GM19452 (cell line): Measurements from ENCODE around the gene TMA7B.

Experiments used
- ATAC-seq: cut with Tn5 transposase; IDR thresholded peaks from one replicate; pipeline ENCODE4 v1.9.1; 2021; ENCODE audit not compliant: unreplicated experiment

Gene TMA7B

DNA sequence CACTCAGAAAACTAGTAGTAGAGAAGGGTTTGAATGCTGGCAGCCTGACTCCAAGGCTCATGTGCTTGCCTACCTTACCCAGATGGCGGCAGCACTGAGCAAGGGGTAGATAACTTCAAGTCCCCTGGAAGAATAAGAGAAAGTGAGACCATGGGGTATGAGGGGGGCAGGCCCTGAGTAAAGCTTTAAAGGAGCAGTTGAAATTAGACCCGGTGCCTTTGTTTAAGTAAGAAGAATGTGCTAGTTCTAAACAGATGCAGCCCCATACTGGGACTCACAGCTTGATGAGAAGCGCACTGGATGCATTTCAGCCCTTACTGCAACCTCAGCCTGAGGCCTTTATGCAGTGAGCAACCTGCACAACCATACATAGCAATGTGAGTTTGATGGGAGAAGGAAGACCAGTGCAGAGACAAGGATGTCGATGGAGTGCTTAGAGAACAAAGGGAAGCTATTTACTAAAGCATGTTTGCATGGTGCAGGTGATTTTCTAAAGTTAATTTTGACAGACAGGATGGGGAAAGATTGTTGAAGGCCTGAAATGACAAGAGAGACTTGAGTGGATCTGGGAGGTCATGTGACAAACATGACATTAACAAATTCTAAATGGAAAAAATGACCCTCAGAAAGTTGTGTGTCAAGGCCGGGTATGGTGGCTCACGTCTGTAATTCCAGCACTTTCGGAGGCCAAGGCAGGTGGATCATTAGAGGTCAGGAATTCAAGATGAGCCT is 27.1 kb upstream of the TMA7B start:
- ATAC-seq, result no peak

DNA sequence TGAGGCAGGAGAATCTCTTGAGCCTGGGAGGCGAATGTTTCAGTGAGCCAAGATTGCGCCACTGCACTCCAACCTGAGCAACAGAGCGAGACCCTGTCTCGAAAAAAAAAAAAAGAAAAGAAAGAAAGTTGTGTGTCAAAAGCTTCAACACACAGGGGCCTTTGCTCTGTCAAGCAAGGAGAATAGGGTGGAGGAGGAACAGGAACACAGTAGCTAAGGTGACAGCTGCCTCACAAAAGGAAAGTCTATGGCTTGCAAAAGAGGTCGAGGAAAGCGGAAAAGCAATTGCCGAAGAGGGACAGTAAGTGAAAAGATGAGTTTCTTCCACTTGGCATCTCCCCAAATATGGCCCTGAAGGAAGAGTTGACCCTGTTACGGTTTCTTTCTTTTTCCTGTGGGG is 26.5 kb upstream of the TMA7B start:
- no peak for ATAC-seq

DNA sequence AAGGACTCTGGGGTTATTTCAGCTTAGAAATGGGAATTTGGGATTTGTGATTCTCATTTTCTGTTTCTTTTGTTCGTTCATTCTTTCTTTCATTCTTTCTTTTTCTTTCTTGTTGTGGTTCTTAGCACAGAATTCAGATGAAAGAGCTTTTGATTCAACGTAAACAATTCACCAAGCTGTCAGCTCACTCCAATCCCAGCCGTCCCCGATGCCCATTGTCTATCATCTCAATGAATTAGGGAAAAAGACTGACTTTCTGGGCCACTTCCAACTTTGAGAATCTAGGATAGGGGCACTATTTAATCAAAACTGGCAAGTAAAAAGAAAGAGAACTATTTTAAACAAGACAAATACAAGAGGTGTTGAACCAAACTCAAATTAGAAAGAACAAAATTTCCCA is 25.1 kb upstream of the TMA7B start:
- ATAC-seq, result no peak

DNA sequence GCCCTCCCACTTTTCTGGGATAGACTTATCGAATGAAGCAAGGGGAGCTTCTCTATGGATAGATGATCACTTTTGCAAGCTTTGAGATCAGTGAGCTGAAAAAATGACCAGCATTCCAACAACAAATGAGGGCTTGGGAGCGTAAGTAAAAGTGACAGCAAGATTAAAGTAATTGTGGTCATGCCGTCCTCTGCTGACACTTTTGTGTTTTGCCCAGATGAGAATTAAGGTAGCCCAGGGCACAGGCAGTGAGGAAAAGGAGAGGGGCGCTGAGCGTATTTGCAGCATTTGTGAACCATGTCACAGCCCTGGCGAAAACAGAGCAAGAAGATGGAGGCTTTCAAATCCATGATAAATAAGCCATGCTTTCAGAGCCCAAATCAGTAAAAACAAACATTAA is 24.6 kb upstream of the TMA7B start:
- no peak for ATAC-seq

DNA sequence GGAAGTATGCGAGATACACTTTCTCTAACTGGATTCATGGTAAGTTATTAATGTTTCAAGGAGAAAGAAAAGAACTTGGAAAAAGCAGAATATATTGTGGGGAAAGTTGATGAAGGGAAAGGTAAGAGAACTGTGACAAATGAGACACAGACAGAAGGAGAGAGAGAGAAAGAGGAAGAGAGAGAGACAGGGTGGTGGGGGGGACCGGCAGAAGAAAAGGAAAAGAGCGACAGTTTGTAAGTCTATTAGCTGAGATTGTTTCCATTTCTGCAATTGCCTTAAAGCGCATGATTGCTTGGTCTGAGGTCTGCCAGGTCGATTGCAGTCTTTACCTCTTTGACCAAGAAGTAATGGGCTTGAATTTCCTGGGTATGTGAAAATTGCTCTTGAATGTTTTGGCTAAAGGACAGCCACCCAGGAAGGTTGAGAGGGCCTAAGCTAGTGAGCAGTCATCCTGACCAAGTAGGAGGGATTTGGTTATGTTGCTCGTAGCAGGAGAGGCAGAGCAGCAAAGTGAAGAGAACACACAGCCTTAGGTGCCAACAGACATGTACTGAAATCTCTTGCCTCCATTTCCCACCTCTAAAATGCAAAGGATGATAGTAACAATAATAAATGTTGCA is 23.6 kb upstream of the TMA7B start:
- no peak for ATAC-seq

DNA sequence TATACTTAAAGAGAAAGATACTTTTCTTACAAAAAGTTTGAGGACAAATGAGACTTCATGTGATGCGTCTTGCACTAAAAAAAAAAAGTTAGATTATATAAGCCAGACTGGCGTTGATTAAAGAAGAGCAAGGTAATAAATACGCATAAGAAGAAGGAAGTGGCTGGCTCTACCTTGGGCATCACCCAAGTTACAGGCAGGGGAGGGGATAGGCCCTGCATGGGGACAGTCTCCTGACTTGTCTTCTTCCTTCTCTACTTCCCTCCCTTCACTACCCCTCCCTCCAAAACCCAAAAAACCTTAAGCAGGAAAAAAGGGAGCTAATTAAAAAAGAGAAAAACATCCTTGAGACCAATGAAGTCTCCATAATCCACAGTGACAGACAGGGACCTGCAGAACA is 22.3 kb upstream of the TMA7B start:
- no peak for ATAC-seq

DNA sequence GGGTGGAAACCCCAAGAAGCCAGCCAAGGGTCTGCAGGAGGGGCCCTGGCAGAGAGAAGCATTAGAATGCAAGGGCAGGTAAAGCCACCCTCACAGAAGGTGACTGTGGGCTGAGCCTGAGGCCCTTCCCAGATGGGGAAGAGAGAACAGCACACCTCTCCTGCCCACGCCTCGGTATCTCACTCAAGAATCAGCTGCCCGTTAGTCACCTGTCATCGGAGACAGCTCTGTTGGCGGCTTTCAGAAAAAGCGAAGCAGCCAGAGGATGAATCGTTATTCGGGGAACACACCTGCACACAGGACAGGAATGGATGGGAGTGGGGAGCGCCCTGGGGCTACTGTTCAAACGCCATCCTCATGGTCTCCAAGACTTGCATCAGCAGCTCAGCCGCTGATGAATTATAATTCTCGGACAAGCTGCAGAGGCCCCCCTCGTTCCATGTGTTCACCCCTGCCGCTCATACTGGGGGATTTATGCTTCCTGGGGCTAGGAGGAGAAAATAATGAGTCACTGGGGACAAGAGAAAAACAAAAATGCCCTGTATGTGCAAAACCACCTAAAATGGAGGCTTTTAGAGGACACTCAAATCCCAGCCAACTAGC is 21.6 kb upstream of the TMA7B start:
- ATAC-seq, result no peak

DNA sequence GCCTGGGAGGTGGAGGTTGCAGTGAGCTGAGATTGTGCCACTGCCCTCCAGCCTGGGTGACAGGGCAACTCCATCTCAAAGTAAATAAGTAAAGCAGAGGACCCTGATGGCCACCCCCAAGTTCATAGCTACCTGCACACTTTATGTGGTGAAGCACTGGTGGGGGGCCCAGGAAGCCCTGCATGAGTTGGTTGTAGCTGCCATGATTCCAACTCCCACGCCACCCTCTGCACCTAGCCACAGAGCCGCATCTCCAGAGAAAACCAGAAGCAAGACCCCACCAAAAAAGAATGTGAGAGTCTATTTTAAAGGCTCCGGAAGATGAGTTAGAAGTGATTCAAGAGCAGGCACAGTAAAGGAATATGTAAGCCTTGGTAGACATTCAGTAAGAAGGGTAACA is 20.4 kb upstream of the TMA7B start:
- ATAC-seq, result no peak

DNA sequence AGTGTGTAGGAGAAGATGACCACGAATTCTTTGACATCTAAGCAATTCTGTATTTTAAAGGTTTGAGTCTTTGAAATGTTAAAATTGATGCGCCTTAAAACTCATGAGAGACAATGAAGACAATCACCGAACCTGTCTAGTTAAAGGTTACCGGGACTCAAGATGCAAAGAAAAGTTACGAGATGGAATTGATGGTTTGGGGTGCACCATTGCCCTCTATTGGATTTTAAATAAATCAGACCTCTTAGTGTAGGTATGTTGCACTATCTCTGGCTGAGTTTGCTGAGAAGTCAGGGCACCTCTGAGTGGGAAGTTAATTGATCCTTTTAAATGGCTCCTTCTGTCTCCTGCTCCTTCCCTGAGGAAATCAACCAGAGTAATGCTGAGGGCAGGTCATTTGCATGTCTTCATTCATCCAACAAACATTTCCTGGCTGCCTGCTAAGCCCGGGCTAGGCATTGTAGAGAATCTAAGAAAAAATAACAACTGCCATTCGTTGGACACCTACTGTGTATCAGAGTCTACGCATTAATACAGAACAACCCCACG is 19.4 kb upstream of the TMA7B start:
- ATAC-seq, result no peak

DNA sequence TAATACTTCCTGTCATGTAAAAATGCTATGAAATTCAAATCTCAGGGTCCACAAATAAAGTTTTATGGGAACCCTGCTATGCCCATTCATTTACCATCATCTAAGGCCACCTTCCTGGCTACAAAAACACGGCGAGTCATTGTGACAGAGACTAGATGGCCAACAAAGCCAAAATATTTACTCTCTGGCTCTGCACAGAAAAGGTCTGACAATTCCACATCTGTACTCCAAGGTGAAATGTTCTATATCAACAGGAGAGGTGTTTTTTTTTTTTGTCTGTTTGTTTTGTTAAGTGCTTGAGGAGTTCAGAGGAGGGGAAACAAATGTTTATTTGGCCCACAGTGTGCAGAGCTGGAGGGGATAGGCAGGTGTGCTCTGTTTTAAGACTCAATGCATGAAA is 18.6 kb upstream of the TMA7B start:
- ATAC-seq, result no peak

DNA sequence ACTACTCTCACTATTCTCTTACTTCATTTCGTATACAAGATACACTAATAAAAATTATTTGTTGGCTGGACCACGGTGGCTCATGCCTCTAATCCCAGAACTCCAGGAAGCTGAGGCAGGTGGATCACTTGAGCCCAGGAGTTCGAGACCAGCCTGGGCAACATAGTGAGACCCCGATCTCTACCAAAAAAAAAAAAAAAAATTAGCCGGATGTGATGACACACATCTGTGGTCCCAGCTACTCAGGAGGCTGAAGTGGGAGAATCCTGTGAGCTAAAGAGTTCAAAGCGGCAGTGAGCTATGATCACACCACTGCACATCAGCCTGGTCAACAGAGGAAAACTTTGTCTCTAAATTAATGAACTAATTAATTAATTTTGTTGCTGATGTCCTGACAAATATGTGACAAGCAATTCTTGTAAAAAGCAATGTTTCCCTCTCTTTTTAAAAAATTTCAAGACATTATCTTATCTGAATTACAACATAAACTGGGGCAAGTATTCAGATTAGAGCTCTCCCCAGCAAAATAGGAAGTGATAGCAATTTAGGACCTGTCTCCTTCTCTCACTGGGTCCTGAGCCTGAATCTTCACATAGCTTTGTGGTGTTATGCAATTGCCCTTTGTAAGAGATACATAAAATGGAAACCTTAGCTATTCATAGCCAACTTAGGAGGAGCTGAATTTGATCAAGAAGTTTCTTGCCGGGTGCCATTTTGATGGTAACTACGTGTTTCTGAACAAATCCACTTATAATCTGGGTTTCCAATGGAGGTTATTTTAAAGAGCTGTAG is 17.6 kb upstream of the TMA7B start:
- ATAC-seq, result no peak

DNA sequence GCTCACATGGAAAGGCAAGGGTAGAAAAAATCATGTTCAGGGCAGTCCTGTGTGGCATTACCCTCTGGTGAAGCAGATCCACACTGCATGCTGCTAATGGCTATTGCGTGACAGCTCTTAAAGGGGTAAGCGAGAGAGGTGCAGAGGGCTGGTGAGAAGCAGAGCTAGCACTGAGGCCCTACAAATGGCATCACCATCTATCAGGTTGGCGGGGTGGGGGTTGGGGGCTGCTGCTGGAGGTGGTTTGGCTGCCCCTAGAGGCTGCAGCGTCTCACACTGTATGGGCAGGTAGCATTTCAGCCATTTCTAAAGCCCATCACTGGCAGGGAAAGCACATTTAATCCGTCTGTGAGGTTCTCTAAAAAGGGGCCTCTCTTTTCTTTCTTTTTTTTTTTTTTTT is 16.9 kb upstream of the TMA7B start:
- no peak for ATAC-seq

DNA sequence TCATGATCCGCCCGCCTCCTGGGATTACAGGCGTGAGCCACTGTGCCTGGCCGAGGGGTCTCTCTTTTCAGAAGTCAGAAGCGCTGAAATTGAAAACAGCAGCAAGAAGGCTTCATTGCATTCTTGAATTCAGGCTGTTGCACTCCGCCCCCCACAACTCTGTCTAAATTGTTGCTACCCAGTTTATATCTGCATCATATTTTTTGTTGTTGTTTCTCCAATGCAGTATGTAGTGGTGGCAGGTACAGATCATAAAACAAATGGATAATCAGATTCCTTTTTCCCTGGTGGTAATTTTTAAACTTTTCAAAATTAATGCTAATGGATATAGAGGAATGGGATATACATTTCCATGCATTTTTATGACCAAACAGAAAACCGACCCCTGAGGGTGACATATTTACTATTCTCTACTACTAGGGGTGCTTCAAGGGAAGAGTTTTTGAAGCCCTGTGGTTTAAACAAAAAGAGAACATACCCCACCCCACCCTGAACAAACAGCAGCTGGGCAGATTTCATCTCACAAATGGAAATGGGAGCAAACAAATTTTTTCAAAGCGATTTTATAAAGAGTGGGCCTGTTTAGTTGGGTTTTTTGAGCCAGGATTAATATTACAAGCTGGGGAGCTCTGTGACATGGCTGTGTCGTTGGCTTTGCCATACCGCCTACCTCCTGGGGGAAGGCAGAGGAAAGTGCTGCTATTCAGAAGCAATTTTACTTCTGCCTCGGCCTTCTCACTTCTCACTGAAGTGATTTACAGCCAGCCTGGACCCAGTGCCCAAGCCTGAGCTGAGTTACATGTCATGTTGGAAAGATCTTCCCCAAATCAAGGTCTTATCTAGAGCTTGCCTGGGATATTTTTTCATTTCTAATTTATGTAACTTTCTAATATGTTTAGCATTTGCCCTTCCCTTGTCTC is 16.0 kb upstream of the TMA7B start:
- no peak for ATAC-seq

DNA sequence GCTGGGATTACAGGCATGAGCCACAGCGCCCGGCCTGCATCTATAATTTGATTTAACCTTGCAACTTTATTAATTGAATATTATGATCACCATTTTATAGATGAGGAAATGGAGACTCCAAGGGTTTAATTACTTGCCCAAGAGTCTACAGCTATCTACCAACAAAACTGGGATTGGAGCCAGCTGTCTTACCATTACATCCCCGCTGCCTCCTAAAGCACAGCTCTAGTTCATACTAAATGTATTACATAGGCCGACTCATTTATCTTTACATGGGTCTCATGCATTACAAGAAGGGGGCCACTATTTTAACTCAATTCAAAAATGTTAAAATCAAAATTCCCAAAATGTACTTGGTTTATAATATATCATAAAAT is 14.1 kb upstream of the TMA7B start:
- ATAC-seq, result no peak

DNA sequence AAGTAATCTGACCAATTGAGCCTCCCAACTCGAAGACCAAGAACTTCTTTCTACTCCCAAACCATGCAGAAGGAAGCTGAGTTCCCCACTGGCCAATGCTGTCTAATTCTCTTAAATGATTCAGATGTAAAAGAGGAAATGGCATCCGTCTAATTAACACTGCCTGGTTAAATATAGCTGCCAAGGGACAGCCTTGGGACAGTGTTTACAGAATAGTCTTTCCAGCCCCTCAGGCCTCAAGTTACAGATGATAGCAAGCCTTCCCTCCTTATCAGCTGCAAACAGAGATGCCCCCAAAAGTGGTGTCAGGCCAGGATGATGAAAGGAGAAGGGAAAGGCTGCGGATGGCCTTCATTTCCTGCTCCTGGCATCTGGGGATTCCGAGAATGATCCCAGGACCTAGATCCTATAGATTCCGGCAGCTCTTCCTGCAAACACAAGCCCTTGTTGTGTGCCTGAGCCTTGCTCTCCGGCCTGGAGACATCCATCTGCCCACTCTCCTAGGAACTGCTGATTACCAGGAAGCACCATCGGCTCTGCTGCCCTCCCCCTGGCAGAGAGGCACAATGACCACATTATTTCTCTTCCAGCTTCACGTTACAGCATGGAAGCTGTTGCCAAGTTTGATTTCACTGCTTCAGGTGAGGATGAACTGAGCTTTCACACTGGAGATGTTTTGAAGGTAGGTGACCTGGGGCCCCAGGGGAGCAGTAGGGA is 13.5 kb upstream of the TMA7B start:
- no peak for ATAC-seq

DNA sequence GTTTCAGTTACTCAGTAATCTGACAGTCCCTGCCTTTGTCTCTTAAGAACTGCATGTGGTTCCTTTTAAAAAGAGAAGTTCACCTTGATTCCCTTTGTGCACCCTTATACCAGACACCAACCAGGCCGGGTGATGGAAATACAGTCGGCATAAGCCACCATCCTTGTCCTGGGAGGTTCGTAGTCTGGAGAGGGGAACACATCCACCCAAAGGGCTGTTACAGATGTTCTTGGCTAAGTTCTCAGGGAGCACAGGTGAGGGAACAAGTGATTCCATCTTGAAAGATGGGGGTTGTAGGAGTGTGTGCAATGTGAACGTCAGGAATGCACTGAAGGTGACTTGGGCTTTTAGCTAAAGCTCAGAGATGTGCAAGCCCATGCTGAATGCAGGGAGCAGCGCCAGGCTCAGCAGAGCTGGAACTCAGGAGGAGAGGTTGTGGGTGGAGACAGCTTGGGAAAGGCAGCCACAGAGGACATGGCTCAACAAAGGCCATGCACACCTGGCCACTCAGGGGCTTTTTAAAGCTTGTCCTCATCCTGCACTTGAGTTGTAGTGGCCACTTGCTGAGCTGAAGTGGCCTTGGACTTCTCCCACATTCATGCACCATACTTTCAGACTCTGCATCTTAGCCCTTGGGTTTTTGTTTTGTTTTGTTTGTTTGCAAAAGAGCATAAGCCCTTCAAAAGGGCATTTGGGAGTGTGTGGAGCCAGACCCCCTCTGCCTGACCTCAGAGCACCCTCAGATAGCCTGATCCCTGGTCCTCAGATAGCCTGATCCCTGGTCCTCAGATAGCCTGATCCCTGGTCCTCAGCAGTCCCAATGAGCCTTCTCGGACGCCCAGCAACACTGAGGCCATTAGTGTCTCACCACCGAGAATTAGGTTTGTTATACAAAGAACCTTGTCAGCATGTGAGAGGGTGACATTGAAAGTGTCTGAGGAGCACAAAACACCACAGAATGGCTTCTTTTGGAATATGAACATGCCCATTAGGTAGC is 12.7 kb upstream of the TMA7B start:
- no peak for ATAC-seq

DNA sequence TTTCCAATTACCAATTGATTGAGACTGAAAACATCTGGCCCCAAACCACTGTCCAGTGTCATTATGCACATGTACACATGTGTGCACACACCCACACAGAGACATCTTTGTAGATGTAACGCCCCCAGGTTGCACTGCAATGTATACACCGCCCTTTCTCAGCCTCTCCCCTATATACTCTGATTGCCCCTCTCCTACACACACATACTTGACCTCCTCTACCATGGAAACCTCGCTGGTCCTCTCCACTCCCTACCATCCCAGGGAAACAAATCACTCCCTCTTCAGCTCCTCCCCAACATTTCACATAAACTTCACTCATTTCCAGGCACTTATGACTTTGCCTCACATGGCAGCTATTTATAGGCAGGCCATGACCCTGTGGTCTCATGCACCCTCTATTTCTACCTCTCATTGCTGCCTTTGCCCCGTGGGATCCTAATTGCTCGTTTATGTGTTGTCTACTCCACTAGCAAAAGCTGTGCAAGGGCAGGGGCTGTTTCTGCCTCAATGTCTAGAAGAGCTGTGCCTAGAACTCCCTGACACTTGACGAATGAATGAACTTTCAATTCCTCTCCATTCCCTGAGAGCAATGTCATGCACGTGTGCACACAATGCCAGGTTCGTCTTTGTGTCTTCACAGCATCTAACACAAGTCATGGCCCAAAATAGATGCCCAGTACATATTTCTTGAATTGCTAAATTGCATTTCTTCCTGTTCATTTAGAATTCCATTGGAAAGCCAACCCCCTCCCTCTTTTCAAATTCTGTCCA is 10.0 kb upstream of the TMA7B start:
- no peak for ATAC-seq
